Stimulated activated CD8-positive, alpha-beta memory T cell treated with anti-CD3 and anti-CD28 coated beads, Interleukin-7, amount 100 ng/mL, for 24 hours (primary cell): ENCODE data around the gene DOK4.
"Not testable (repeated sequence)": the region's sequence is repeated elsewhere in the genome, so short reads cannot be mapped to it uniquely, and the experiment has no call there.

Source experiments
- DNase-seq: peaks from one replicate; pipeline ENCODE4 v3.0.0-alpha.2; 2020; ENCODE audit warnings: low read depth

The DOK4 gene

GRCh38 chr16:57446531-57447185 is 39.6 kb downstream of the DOK4 start:
- no peak for DNase-seq

GRCh38 chr16:57445510-57445909 is 40.8 kb downstream of the DOK4 start:
- no peak for DNase-seq

- no peak for DNase-seq
These were observed 41.6 kb downstream of the DOK4 start for GRCh38 chr16:57444711-57445110.

GRCh38 chr16:57440551-57440950 is 45.7 kb downstream of the DOK4 start:
- DNase-seq, result not testable (repeated sequence)

GRCh38 chr16:57439947-57440346 is 46.3 kb downstream of the DOK4 start:
- DNase-seq, result not testable (repeated sequence)

- no peak for DNase-seq
These were observed 50.5 kb downstream of the DOK4 start for GRCh38 chr16:57435838-57436237.

GRCh38 chr16:57434003-57434402 is 52.3 kb downstream of the DOK4 start:
- no peak for DNase-seq

GRCh38 chr16:57432989-57433388 is 53.3 kb downstream of the DOK4 start:
- DNase-seq, result no peak

- no peak for DNase-seq
These were observed 53.8 kb downstream of the DOK4 start for GRCh38 chr16:57432505-57432904.

GRCh38 chr16:57430955-57431354 is 55.3 kb downstream of the DOK4 start:
- no peak for DNase-seq

GRCh38 chr16:57427824-57428223 is 58.5 kb downstream of the DOK4 start:
- no peak for DNase-seq

GRCh38 chr16:57427307-57427706 is 59.0 kb downstream of the DOK4 start:
- no peak for DNase-seq

- no peak for DNase-seq
These were observed 59.9 kb downstream of the DOK4 start for GRCh38 chr16:57426356-57426755.

GRCh38 chr16:57424583-57424982 is 61.7 kb downstream of the DOK4 start:
- DNase-seq, result no peak

GRCh38 chr16:57423152-57423551 is 63.1 kb downstream of the DOK4 start:
- no peak for DNase-seq

GRCh38 chr16:57422026-57422944 is 64.0 kb downstream of the DOK4 start:
- DNase-seq, result no peak
